Omental fat pad (tissue), 4 donors: ENCODE results near the gene RAB23. TPM values are rescaled to one million over a fixed set of nuclear protein-coding genes. Genes with fewer than 3 reads are reported as not detected.

Source experiments
- ATAC-seq: fragments of 150-250 bp; one replicate; pipeline ENCODE4 v1.9.1; 2016; ENCODE audit warnings: mild to moderate bottlenecking, moderate library complexity; ENCODE audit not compliant: low FRiP score
- DNase-seq: peaks from one replicate; pipeline ENCODE4 v3.0.0-alpha.2; 2019; ENCODE audit warnings: low spot score
- total RNA-seq, 4 donors: library from RNA; depleted of rRNA; stranded (reverse); fragments of >200 nt; gene quantifications; one replicate each; pipeline ENCODE4 v1.1.0, GENCODE V29; 2016
- TF ChIP-seq, protein P1 (sequence below), 3 donors: fragments of 450-650 bp; IDR thresholded peaks; one replicate each; pipeline ENCODE4 v1.5.1; 2016 to 2017; ENCODE audit warnings: antibody characterized with exemption in 3 of 3, mild to moderate bottlenecking in 3 of 3, moderate library complexity in 2 of 3

The RAB23 gene
- total RNA-seq, 4 donors from 2014 or later = 3.0 to 10.6 (median 7.5) TPM

DNA sequence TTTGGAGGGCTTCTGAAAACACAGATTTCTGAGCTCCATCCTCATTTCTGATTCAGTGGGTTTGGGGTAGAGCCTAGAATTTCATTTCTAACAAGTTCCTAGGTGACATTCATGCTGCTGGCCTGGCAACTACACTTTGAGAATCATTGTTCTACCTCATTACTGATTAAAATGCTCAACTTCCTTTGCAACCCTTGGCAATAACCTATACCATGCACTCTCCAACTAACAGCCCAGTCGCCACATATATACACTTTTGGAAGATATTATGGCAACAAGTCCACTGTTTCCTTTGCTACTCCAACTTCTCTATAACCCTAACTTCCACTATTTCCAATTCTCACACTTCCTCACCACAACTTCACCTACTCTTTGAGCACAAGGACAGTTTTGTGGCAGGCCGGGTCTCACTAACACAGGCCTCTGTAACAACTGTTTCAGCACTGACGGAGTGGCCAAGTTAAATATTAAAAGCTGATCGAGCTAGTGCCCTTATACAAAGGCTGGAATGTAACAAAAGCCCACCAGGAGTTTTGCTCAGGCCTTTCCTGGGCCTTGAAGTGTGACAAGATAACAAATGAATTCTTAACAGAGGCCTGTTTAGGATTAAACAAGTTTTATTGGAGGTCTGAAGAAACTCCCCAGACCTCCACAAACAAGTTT lies 32.1 kb upstream of the RAB23 start:
- ATAC-seq (no peak), DNase-seq (no peak)
- TF ChIP-seq, protein P1, sequence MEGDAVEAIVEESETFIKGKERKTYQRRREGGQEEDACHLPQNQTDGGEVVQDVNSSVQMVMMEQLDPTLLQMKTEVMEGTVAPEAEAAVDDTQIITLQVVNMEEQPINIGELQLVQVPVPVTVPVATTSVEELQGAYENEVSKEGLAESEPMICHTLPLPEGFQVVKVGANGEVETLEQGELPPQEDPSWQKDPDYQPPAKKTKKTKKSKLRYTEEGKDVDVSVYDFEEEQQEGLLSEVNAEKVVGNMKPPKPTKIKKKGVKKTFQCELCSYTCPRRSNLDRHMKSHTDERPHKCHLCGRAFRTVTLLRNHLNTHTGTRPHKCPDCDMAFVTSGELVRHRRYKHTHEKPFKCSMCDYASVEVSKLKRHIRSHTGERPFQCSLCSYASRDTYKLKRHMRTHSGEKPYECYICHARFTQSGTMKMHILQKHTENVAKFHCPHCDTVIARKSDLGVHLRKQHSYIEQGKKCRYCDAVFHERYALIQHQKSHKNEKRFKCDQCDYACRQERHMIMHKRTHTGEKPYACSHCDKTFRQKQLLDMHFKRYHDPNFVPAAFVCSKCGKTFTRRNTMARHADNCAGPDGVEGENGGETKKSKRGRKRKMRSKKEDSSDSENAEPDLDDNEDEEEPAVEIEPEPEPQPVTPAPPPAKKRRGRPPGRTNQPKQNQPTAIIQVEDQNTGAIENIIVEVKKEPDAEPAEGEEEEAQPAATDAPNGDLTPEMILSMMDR (IDR thresholded peaks at IDR 0.05) = no peak

DNA sequence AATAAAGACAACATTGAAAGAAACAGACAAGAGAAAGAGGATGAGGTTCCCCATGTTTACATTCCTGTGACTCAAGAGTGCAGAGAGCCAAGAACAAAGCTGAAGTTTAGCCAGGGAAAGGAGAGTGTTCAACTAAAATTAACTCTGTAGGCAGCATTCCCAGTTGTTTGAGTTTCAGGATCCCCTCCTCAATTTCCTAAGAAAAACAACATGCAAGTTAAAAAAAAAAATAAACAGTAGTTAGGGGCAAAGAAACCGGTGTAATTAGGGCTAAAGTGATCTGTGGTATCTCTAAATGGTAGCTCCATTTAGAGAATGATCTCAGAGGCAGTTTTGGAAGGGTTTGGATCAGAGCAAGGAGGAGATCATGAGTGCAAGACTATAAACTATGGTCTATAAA lies 30.9 kb upstream of the RAB23 start:
- TF ChIP-seq, protein P1 (IDR thresholded peaks at IDR 0.05) = no peak
- DNase-seq (no peak), ATAC-seq (no peak)

DNA sequence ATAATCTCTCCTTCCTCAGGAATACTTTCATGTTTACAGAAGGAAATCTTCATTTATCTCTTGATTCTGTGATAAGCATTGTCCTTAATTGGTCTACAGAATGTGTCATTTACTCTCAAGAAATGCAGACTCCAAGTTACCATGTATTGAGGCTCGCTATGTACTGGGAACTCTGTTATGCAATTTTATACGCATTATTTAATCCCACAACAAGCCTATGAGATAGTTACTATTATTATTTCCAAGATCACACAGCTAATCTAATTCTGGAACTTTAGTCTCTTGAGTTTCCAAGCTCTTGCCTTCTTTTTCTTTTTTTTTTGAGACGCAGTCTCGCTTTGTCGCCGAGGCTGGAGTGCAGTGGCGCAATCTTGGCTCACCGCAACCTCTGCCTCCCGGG lies 30.0 kb upstream of the RAB23 start:
- no peak for DNase-seq
- TF ChIP-seq, protein P1 (IDR thresholded peaks at IDR 0.05) = no peak
- ATAC-seq = no peak

DNA sequence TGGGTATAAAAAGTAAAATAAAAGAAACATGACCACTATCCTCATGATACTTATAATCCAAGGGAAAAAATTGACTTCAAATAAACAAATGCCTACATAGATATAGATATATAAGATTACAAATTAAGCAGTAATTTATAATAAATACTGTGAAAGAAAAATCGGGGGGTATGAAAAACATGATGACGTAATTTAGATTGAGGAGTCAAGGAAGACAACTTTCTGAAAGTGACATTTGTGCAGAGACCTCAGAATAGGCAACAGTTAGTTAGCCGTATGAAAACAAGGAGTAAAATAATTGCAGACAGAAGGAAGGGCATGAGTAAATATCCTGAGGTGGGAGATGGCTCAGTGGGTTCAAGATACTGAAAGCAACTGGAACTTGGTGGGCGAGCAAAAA lies 28.2 kb upstream of the RAB23 start:
- TF ChIP-seq, protein P1 (IDR thresholded peaks at IDR 0.05) = no peak
- no peak for ATAC-seq
- no peak for DNase-seq

DNA sequence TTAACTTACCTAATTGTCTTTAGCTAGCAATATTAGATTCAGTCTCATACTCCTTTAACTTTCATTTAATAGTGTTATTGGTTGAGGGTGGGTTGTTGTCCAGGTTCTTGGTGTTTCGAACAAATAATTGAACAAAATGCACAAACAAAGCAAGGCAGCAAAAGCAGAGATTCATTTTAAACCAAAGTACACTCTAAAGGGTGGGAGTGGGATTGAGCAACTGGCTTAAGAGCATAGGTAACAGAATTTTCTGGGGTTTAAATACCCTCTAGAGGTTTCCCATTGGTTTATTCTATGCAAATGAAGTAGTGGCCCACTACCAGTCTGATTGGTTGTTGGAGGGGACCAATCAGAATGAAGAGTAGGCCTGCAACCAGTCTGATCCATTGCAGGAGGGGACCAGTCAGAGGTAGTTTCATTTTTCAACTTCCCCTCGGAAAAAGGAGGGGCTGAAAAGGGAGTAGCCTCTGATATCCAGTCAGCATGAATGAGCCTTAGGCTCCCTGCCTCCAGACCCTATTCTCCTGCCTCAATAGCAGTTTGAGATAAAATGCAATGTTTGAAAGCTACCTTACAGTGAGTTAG lies 26.3 kb upstream of the RAB23 start:
- ATAC-seq = no peak

DNA sequence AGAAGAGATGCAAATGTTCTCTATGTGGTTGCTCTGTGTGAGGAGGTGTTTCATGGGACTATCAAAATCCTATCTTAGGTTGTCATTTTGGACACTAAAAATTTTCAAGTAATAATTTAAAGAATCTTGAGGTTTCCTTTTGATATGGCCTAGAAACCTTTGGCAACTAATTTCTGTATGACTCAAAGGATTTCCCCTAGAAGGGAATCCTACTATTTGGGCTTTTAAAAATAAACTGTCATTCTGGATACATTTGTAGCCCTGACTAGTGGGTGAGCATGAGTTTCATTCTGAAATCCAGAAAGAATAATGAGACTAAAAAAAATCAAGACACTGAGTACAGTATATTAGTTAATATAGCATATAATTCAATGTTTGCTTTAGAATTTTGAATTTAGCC lies 25.5 kb upstream of the RAB23 start:
- DNase-seq (no peak), ATAC-seq (no peak)
- TF ChIP-seq, protein P1 (IDR thresholded peaks at IDR 0.05) = no peak

More for the DNA sequence above, 26.3 kb upstream of the RAB23 start:
- DNase-seq = no peak
- TF ChIP-seq, protein P1 (IDR thresholded peaks at IDR 0.05) = no peak

DNA sequence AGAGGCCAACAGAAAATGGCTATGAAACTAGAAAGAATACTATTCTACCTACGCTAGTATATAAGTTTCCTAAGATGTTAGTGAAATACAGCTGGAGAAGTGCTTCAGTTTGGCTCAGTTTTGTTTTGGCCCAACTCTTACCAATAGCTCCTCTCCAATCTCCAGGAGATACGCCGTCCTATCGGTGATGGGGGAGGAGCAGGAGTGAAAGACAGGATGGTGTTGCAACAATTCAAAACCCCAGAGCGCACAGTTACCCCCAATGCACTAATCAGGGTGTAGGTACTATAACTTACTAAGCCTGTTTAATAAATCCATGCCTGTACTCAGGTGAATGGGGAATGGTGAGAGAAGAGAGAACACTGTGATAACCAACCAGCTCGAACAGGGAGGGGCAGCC lies 24.2 kb upstream of the RAB23 start:
- ATAC-seq = no peak
- TF ChIP-seq, protein P1 (IDR thresholded peaks at IDR 0.05) = no peak

More for the DNA sequence above, 24.2 kb upstream of the RAB23 start:
- no peak for DNase-seq
